ENCODE results near the gene LTC4S.
"Not testable (repeated sequence)": the region's sequence is repeated elsewhere in the genome, so short reads cannot be mapped to it uniquely, and the experiment has no call there.

DNA sequence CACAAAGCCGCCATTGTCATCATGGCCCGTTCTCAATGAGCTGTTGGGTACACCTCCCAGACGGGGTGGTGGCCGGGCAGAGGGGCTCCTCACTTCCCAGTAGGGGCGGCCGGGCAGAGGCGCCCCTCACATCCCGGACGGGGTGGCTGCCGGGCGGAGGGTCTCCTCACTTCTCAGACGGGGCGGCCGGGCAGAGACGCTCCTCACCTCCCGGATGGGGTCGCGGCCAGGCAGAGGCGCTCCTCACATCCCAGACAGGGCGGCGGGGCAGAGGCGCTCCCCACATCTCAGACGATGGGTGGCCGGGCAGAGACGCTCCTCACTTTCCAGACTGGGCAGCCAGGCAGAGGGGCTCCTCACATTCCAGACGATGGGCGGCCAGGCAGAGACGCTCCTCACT is 41.1 kb downstream of the LTC4S start:
- not testable (repeated sequence) for TF ChIP-seq CTCF (IDR thresholded peaks at IDR 0.05; ENCODE audit: low read length); EZH2phosphoT487 (IDR thresholded peaks at IDR 0.05; ENCODE audit: low read length); EZH2 (optimal IDR thresholded peaks at IDR 0.05; ENCODE audit: low read depth, low read length)

Measured in MM.1S (cell line).